HEK293 (cell line): ENCODE measurements around the gene LFNG.

Source experiments
- CTCF ChIA-PET: fragments of 350-600 bp; formaldehyde crosslinking; extraction: SDS; loops from one replicate; lab custom pipeline; 2021; ENCODE audit warnings: antibody characterized with exemption; lab: Yijun Ruan, JAX
- POLR2A ChIA-PET: fragments of 300-600 bp; formaldehyde crosslinking; extraction: SDS; loops from one replicate; lab custom pipeline; 2020; ENCODE audit warnings: antibody characterized with exemption, inconsistent platforms; lab: Yijun Ruan, JAX
- H3K27ac ChIP-seq: fragments of 200-500 bp; sonication (Bioruptor generic); 2 replicates; pipeline ENCODE4 v1.5.1; 2014; ENCODE audit warnings: low read depth, low read length, control low read depth, inconsistent platforms; ENCODE audit errors: extremely low read depth
- H3K36me3 ChIP-seq, 2 experiments: fragments of 200-500 bp in 1 of 2; sonication (Bioruptor generic) in 1 of 2; 1 replicate in 1 of 2; 2 replicates in 1 of 2; pipeline ENCODE4 v1.5.1; 2014 to 2017; ENCODE audit warnings: inconsistent platforms in 2 of 2, low read length in 2 of 2; ENCODE audit not compliant: control insufficient read depth in 2 of 2, insufficient read depth in 1 of 2
- H3K4me1 ChIP-seq: fragments of 200-500 bp; sonication (Bioruptor generic); 2 replicates; pipeline ENCODE4 v1.5.1; 2014; ENCODE audit warnings: mild to moderate bottlenecking, low read length, inconsistent platforms; ENCODE audit not compliant: control insufficient read depth, insufficient read depth
- H3K4me3 ChIP-seq: 2 replicates; pipeline ENCODE4 v1.5.1; 2011; ENCODE audit warnings: low read depth, mild to moderate bottlenecking, control low read depth, low read length, moderate library complexity
- H3K9me3 ChIP-seq: fragments of 200-500 bp; sonication (Bioruptor generic); 2 replicates; pipeline ENCODE4 v1.5.1; 2014; ENCODE audit warnings: low read depth, low read length, inconsistent platforms; ENCODE audit not compliant: control insufficient read depth, insufficient read depth
- GLI4 ChIP-seq: fragments of 450-650 bp; formaldehyde crosslinking; IDR thresholded peaks from 2 replicates; pipeline ENCODE4 v1.5.1; 2016; ENCODE audit warnings: missing biosample characterization, missing genetic modification characterization
- HOXA7 ChIP-seq: sonication (generic); formaldehyde crosslinking; IDR thresholded peaks from 2 replicates; pipeline ENCODE4 v1.8.1; 2022; ENCODE audit warnings: missing genetic modification reagents, borderline replicate concordance
- KLF10 ChIP-seq: fragments of 450-650 bp; IDR thresholded peaks from 2 replicates; pipeline ENCODE4 v1.5.1; 2018; ENCODE audit warnings: missing biosample characterization, mild to moderate bottlenecking, missing genetic modification characterization
- KLF16 ChIP-seq: fragments of 450-650 bp; formaldehyde crosslinking; IDR thresholded peaks from 2 replicates; pipeline ENCODE4 v1.5.1; 2017; ENCODE audit warnings: missing biosample characterization, missing genetic modification characterization
- KLF9 ChIP-seq: fragments of 450-650 bp; formaldehyde crosslinking; IDR thresholded peaks from 2 replicates; pipeline ENCODE4 v1.5.1; 2016; ENCODE audit warnings: missing biosample characterization, missing genetic modification characterization, low read depth
- REPIN1 ChIP-seq: fragments of 450-650 bp; formaldehyde crosslinking; IDR thresholded peaks from 2 replicates; pipeline ENCODE4 v1.5.1; 2017; ENCODE audit warnings: missing biosample characterization, missing genetic modification characterization, low read depth
- SP2 ChIP-seq: fragments of 450-650 bp; formaldehyde crosslinking; IDR thresholded peaks from 2 replicates; pipeline ENCODE4 v1.5.1; 2016; ENCODE audit warnings: missing biosample characterization, missing genetic modification characterization
- SP3 ChIP-seq: fragments of 450-650 bp; formaldehyde crosslinking; IDR thresholded peaks from 2 replicates; pipeline ENCODE4 v1.5.1; 2016; ENCODE audit warnings: missing biosample characterization, missing genetic modification characterization
- ZBTB20 ChIP-seq: fragments of 450-650 bp; formaldehyde crosslinking; IDR thresholded peaks from 2 replicates; pipeline ENCODE4 v1.5.1; 2016; ENCODE audit warnings: missing biosample characterization, missing genetic modification characterization
- ZIC2 ChIP-seq: fragments of 450-650 bp; formaldehyde crosslinking; IDR thresholded peaks from 2 replicates; pipeline ENCODE4 v1.5.1; 2016; ENCODE audit warnings: missing biosample characterization, missing genetic modification characterization
- ZNF132 ChIP-seq: fragments of 450-650 bp; formaldehyde crosslinking; IDR thresholded peaks from 2 replicates; pipeline ENCODE4 v1.5.1; 2017; ENCODE audit warnings: missing biosample characterization, missing genetic modification characterization, borderline replicate concordance
- ZNF146 ChIP-seq: fragments of 450-650 bp; formaldehyde crosslinking; IDR thresholded peaks from 2 replicates; pipeline ENCODE4 v1.5.1; 2016; ENCODE audit warnings: missing biosample characterization, missing genetic modification characterization
- ZNF184 ChIP-seq: fragments of 450-650 bp; IDR thresholded peaks from 2 replicates; pipeline ENCODE4 v1.5.1; 2018; ENCODE audit warnings: missing biosample characterization, mild to moderate bottlenecking, missing genetic modification characterization
- ZNF202 ChIP-seq: fragments of 450-650 bp; formaldehyde crosslinking; IDR thresholded peaks from 2 replicates; pipeline ENCODE4 v1.5.1; 2016; ENCODE audit warnings: missing biosample characterization, missing genetic modification characterization, borderline replicate concordance
- ZNF221 ChIP-seq: fragments of 450-650 bp; formaldehyde crosslinking; IDR thresholded peaks from 2 replicates; pipeline ENCODE4 v1.5.1; 2017; ENCODE audit warnings: missing biosample characterization, missing genetic modification characterization, borderline replicate concordance
- ZNF473 ChIP-seq: fragments of 450-650 bp; formaldehyde crosslinking; IDR thresholded peaks from 2 replicates; pipeline ENCODE4 v1.5.1; 2017; ENCODE audit warnings: missing biosample characterization, missing genetic modification characterization
- ZNF510 ChIP-seq: fragments of 450-650 bp; formaldehyde crosslinking; IDR thresholded peaks from 2 replicates; pipeline ENCODE4 v1.5.1; 2018; ENCODE audit warnings: mild to moderate bottlenecking, missing genetic modification characterization, missing biosample characterization; ENCODE audit not compliant: insufficient replicate concordance
- ZNF521 ChIP-seq: fragments of 450-650 bp; formaldehyde crosslinking; IDR thresholded peaks from 2 replicates; pipeline ENCODE4 v1.5.1; 2017; ENCODE audit warnings: missing biosample characterization, mild to moderate bottlenecking, missing genetic modification characterization
- ZNF529 ChIP-seq: fragments of 450-650 bp; formaldehyde crosslinking; IDR thresholded peaks from 2 replicates; pipeline ENCODE4 v1.5.1; 2017; ENCODE audit warnings: missing genetic modification characterization, missing biosample characterization; ENCODE audit not compliant: insufficient replicate concordance
- ZNF571 ChIP-seq: fragments of 450-650 bp; formaldehyde crosslinking; IDR thresholded peaks from 2 replicates; pipeline ENCODE4 v1.5.0; 2017; ENCODE audit warnings: missing biosample characterization, missing genetic modification characterization
- ZNF623 ChIP-seq: fragments of 450-650 bp; formaldehyde crosslinking; IDR thresholded peaks from 2 replicates; pipeline ENCODE4 v1.5.1; 2016; ENCODE audit warnings: missing biosample characterization, missing genetic modification characterization
- ZNF791 ChIP-seq: fragments of 450-650 bp; formaldehyde crosslinking; IDR thresholded peaks from 2 replicates; pipeline ENCODE4 v1.5.1; 2016; ENCODE audit warnings: missing biosample characterization, missing genetic modification characterization
- ZXDB ChIP-seq: fragments of 450-650 bp; formaldehyde crosslinking; IDR thresholded peaks from 2 replicates; pipeline ENCODE4 v1.5.1; 2016; ENCODE audit warnings: missing biosample characterization, missing genetic modification characterization
- TF ChIP-seq, protein P1 (sequence below): fragments of 450-650 bp; formaldehyde crosslinking; IDR thresholded peaks from 2 replicates; pipeline ENCODE4 v1.5.1; 2016; ENCODE audit warnings: missing biosample characterization, missing genetic modification characterization
- TF ChIP-seq, protein P2 (sequence below): fragments of 450-650 bp; formaldehyde crosslinking; IDR thresholded peaks from 2 replicates; pipeline ENCODE4 v1.5.1; 2016; ENCODE audit warnings: missing biosample characterization, missing genetic modification characterization
- TF ChIP-seq, protein P3 (sequence below): fragments of 450-650 bp; formaldehyde crosslinking; IDR thresholded peaks from 2 replicates; pipeline ENCODE4 v1.5.1; 2016; ENCODE audit warnings: missing biosample characterization, missing genetic modification characterization
- TF ChIP-seq, protein P4 (sequence below): fragments of 450-650 bp; formaldehyde crosslinking; IDR thresholded peaks from 2 replicates; pipeline ENCODE4 v1.5.1; 2016; ENCODE audit warnings: missing biosample characterization, missing genetic modification characterization
- TF ChIP-seq, protein P5 (sequence below): fragments of 450-650 bp; formaldehyde crosslinking; optimal IDR thresholded peaks from 2 replicates; pipeline ENCODE3; 2016; ENCODE audit warnings: missing biosample characterization, mild to moderate bottlenecking, missing genetic modification characterization
- TF ChIP-seq, protein P6 (sequence below): fragments of 450-650 bp; formaldehyde crosslinking; IDR thresholded peaks from 2 replicates; pipeline ENCODE4 v1.5.1; 2017; ENCODE audit warnings: missing biosample characterization, missing genetic modification characterization

The LFNG gene

DNA sequence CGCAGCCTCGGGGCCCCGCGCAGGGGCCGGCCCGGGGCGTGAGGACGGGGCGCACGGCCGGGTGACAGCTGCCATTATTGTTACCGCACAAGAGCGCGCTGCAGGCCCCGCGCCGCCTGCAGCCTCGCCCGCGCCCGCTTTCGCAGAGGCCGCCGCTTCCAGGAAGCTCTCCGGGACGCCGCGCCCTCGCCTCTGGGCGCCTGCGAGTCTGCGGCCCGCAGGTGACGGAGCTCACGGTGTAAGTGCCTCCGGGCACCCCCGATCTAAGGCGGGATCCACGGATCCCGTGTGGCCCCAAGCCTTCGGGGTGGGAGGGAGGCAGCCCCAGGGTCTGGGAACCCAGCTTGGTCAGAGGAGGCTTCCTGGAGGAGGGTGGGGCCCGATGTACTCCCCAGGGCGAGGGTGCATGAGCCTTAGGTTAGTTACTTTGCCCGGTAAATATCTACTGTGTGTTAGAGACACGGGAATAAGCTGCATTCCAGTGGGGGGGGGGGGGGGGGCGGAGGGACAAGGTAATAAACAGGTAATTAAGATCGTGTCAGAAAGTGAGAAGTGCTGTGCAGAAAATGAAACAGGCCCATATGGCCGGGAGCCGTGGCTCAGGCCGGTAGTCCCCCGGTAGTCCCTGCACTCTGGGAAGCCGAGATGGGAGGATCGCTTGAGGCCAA, 39.8 kb downstream of the LFNG start:
- peak overlapping the region; percentile 76; the same call in 1 of the 2 replicates for H3K27ac ChIP-seq
- no peaks in the 10 kb centered on the region for H3K9me3 ChIP-seq
- ChIA-PET CTCF (interaction anchor here (0.6 kb wide), 1 partner anchor 86 kb away, joined by 3 read pairs; no protein-coding TSS in a partner anchor), POLR2A (interaction anchor here (0.6 kb wide), 1 partner anchor 107 kb away, joined by 4 read pairs; no protein-coding TSS in a partner anchor)
- peak overlapping the region; percentile 71 for H3K4me3 ChIP-seq
- H3K36me3 ChIP-seq: peaks cover 0 to 6% of the 10 kb centered on the region in 2 experiments; a peak in 1 of 3 replicates
- no peaks in the 10 kb centered on the region for H3K4me1 ChIP-seq
- TF ChIP-seq ZNF529 (tag by site-specific recombination) (no peak), ZNF623 (tag by site-specific recombination) (no peak), HOXA7 (CRISPR knock-in tag) (no peak), SP2 (tag by site-specific recombination) (no peak), SP3 (tag by site-specific recombination) (0 out of 2 replicates have a peak, but pooled peaks have one; percentile 11), REPIN1 (no peak), ZNF184 (tag by site-specific recombination) (no peak), ZNF202 (no peak), ZNF132 (tag by site-specific recombination) (no peak), ZNF521 (no peak), ZXDB (tag by site-specific recombination) (no peak), KLF16 (no peak), ZNF571 (tag by site-specific recombination) (no peak), ZIC2 (tag by site-specific recombination) (0 out of 2 replicates have a peak, but pooled peaks have one; percentile 16), ZNF221 (tag by site-specific recombination) (no peak), ZNF146 (tag by site-specific recombination) (no peak), ZNF791 (tag by site-specific recombination) (no peak), GLI4 (tag by site-specific recombination) (no peak), ZNF473 (tag by site-specific recombination) (no peak), KLF10 (tag by site-specific recombination) (0 out of 2 replicates have a peak, but pooled peaks have one; percentile 4), KLF9 (tag by site-specific recombination) (peak; percentile 19; the same call in 1 of the 2 replicates), ZNF510 (tag by site-specific recombination) (no peak), ZBTB20 (tag by site-specific recombination) (0 out of 2 replicates have a peak, but pooled peaks have one; percentile 55)
- TF ChIP-seq, protein P1, sequence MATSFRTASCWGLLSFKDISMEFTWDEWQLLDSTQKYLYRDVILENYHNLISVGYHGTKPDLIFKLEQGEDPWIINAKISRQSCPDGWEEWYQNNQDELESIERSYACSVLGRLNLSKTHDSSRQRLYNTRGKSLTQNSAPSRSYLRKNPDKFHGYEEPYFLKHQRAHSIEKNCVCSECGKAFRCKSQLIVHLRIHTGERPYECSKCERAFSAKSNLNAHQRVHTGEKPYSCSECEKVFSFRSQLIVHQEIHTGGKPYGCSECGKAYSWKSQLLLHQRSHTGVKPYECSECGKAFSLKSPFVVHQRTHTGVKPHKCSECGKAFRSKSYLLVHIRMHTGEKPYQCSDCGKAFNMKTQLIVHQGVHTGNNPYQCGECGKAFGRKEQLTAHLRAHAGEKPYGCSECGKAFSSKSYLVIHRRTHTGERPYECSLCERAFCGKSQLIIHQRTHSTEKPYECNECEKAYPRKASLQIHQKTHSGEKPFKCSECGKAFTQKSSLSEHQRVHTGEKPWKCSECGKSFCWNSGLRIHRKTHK: no peak
- TF ChIP-seq, protein P2, sequence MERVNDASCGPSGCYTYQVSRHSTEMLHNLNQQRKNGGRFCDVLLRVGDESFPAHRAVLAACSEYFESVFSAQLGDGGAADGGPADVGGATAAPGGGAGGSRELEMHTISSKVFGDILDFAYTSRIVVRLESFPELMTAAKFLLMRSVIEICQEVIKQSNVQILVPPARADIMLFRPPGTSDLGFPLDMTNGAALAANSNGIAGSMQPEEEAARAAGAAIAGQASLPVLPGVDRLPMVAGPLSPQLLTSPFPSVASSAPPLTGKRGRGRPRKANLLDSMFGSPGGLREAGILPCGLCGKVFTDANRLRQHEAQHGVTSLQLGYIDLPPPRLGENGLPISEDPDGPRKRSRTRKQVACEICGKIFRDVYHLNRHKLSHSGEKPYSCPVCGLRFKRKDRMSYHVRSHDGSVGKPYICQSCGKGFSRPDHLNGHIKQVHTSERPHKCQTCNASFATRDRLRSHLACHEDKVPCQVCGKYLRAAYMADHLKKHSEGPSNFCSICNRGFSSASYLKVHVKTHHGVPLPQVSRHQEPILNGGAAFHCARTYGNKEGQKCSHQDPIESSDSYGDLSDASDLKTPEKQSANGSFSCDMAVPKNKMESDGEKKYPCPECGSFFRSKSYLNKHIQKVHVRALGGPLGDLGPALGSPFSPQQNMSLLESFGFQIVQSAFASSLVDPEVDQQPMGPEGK: peak; percentile 40
- TF ChIP-seq, protein P3, sequence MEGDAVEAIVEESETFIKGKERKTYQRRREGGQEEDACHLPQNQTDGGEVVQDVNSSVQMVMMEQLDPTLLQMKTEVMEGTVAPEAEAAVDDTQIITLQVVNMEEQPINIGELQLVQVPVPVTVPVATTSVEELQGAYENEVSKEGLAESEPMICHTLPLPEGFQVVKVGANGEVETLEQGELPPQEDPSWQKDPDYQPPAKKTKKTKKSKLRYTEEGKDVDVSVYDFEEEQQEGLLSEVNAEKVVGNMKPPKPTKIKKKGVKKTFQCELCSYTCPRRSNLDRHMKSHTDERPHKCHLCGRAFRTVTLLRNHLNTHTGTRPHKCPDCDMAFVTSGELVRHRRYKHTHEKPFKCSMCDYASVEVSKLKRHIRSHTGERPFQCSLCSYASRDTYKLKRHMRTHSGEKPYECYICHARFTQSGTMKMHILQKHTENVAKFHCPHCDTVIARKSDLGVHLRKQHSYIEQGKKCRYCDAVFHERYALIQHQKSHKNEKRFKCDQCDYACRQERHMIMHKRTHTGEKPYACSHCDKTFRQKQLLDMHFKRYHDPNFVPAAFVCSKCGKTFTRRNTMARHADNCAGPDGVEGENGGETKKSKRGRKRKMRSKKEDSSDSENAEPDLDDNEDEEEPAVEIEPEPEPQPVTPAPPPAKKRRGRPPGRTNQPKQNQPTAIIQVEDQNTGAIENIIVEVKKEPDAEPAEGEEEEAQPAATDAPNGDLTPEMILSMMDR (tag by site-specific recombination): no peak
- TF ChIP-seq, protein P4, sequence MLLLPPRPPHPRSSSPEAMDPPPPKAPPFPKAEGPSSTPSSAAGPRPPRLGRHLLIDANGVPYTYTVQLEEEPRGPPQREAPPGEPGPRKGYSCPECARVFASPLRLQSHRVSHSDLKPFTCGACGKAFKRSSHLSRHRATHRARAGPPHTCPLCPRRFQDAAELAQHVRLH (tag by site-specific recombination): no peak
- TF ChIP-seq, protein P5, sequence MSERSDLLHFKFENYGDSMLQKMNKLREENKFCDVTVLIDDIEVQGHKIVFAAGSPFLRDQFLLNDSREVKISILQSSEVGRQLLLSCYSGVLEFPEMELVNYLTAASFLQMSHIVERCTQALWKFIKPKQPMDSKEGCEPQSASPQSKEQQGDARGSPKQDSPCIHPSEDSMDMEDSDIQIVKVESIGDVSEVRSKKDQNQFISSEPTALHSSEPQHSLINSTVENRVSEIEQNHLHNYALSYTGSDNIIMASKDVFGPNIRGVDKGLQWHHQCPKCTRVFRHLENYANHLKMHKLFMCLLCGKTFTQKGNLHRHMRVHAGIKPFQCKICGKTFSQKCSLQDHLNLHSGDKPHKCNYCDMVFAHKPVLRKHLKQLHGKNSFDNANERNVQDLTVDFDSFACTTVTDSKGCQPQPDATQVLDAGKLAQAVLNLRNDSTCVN (tag by site-specific recombination): peak; percentile 71
- TF ChIP-seq, protein P6, sequence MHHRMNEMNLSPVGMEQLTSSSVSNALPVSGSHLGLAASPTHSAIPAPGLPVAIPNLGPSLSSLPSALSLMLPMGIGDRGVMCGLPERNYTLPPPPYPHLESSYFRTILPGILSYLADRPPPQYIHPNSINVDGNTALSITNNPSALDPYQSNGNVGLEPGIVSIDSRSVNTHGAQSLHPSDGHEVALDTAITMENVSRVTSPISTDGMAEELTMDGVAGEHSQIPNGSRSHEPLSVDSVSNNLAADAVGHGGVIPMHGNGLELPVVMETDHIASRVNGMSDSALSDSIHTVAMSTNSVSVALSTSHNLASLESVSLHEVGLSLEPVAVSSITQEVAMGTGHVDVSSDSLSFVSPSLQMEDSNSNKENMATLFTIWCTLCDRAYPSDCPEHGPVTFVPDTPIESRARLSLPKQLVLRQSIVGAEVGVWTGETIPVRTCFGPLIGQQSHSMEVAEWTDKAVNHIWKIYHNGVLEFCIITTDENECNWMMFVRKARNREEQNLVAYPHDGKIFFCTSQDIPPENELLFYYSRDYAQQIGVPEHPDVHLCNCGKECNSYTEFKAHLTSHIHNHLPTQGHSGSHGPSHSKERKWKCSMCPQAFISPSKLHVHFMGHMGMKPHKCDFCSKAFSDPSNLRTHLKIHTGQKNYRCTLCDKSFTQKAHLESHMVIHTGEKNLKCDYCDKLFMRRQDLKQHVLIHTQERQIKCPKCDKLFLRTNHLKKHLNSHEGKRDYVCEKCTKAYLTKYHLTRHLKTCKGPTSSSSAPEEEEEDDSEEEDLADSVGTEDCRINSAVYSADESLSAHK (tag by site-specific recombination): no peak
